NCI-H774 (cell line): ENCODE measurements around the gene RGL4.
"Not testable (repeated sequence)": the region's sequence is repeated elsewhere in the genome, so short reads cannot be mapped to it uniquely, and the experiment has no call there.

ENCODE experiments used
- DNase-seq: peaks from one replicate; lab custom pipeline; 2025; lab: John Stamatoyannopoulos, UW

The RGL4 gene

GRCh38 chr22:23698673-23699235 lies 7.9 kb downstream of the RGL4 start:
- no peak for DNase-seq

- no peak for DNase-seq
Observed at GRCh38 chr22:23700706-23701105, 9.9 kb downstream of the RGL4 start.

- no peak for DNase-seq
Observed at GRCh38 chr22:23704062-23704461, 13.2 kb downstream of the RGL4 start.

GRCh38 chr22:23704829-23705228 lies 14.0 kb downstream of the RGL4 start:
- no peak for DNase-seq

- DNase-seq, result no peak
Observed at GRCh38 chr22:23705358-23705757, 14.5 kb downstream of the RGL4 start.

DNA sequence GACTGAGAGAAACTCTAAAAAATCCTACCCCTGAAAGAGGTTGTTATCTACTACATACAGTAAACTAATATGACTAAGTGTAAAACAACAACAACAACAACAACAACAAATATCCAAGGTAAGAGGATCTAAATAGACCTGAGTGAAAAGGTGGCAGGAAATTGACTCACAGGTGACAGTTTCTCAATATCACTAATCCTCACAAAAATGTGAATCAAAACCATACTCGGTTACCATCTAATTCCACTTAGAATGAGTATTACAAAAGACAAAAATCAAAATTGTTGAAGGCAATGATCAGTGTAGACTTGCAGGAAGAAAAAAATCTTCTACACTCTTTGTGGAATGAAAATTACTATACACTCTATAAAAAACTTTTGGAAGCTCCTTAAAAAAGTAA lies 17.5 kb downstream of the RGL4 start:
- DNase-seq, result no peak

DNA sequence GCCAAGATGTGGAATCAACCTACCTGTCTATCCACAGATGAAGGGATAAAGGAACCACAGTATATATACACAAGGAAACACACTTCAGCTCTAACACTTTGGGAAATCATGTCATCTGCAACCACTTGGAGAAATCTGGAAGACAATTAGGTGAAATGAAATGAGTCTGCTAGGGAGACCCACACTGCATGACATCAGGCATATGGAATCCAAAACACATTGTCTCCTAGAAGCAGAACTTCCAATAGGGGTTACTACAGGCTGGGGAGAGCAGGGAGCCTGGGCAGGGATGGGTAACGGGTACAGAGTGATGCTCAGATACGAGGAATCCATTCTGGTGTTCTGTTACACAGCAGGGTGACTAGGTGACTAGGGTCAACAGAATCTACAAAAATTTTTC lies 18.3 kb downstream of the RGL4 start:
- DNase-seq, result no peak

DNA sequence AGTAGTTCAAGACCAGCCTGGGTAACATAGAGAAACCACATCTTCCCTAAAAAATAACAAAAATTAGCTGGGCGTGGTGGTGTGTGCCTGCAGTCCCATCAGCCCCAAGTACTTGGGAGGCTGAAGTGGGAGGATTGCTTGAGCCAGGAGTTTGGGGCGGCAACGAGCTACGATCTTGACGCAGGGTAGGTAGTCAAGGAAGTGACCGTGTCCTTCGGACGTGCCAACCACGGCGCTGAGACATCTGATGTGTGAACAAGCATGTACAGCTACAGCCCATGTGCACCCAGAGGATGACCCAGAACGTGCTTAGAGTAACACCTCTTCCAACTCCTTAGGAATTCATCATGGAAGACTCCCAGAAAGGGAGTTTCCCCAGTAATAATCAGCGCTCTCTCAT lies 21.4 kb downstream of the RGL4 start:
- DNase-seq, result no peak

- DNase-seq, result no peak
Observed at GRCh38 chr22:23713696-23714595, 23.1 kb downstream of the RGL4 start.

- no peak for DNase-seq
Observed at GRCh38 chr22:23714596-23715578, 24.1 kb downstream of the RGL4 start.

- no peak for DNase-seq
Observed at GRCh38 chr22:23715806-23716375, 25.1 kb downstream of the RGL4 start.

DNA sequence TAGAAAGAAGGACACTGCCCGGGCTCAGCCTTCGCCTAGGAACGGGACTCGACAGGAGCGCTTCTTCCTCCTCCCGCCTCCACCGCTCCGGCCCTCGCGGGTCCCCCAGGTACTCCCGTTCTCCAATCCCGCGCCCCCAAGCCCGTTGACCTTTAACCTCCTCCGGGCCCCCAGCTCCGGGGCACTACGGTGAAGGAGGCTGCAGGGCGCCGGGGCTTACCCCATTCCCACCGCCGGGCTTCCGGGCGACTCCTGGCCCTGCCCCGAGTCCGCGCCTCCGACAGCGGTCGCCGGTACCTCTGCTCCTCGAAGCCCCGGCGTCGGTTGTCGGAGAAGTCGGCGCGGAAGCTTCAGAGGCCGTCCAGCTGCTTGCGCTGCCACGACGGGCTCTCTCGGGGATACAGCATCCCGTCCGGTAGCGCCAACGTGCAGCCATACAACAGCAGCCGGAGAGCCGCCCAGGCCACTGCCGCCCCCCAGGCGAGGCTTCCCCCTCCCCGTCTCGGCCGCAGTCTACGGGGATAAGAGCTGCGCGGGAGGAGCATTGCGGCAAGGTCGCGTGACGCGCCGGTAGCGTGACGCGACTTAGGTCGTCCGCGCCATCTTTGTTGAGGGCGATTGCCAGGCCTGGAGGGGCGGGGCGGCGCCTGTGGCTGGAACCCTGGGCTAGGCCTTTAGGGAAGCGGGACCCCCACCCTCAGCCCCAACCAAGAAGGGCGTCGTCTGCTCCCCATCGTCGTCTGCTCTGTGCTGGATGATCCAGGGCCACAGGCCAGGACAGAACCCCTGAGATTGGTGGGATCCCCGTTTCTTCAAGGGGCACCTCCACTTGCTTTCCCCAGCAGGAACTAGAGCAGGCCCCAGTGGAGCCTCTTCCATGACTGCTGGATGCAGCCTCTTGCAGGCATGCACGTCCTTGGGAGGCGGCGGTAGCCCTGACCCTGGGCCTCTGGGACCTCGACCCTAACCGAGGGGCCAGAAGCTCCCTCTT lies 26.3 kb downstream of the RGL4 start:
- DNase-seq, result peak; percentile 86

- DNase-seq, result no peak
Observed at GRCh38 chr22:23718371-23719165, 27.8 kb downstream of the RGL4 start.

GRCh38 chr22:23720855-23721254 lies 30.0 kb downstream of the RGL4 start:
- DNase-seq, result no peak

DNA sequence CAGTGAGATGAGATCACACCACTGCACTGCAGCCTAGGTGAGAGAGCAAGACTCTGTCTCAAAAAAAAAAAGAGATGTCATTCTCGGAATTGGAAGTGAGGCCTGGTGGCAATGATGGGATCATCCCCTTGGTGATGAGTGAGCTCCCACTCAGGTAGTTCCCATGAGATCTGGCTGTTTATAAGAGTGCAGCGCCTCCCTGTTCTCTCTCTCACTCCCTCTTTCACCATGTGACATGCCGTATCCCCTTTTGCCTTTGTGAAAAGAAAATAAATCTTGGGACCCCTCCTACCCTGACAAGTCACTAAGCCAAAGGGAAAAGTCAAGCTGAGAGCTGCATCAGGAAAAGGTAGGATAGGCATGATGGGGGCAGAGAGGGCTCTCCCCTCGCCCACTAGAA lies 31.3 kb downstream of the RGL4 start:
- DNase-seq, result no peak

GRCh38 chr22:23722724-23723123 lies 31.9 kb downstream of the RGL4 start:
- DNase-seq, result no peak

- not testable (repeated sequence) for DNase-seq
Observed at GRCh38 chr22:23728108-23728507, 37.3 kb downstream of the RGL4 start.

DNA sequence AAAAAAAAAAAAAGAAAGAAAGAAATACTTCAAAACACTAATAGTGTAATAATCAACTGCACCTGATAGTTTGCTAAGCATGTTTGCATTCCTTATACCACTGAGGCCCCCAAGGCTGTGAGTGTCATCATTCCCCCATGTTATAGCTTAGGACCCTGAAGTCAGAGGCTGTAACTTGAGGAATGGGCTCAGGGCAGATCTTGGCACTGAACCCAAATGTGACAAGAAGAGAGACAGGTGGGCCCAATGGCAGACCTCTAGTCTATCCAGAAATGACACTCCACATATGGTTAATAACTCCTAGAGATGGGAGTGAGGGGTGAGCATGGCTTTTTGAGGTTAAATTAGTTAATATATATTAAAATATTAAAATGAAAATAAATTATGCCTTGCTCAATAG lies 46.9 kb downstream of the RGL4 start:
- DNase-seq, result no peak

DNA sequence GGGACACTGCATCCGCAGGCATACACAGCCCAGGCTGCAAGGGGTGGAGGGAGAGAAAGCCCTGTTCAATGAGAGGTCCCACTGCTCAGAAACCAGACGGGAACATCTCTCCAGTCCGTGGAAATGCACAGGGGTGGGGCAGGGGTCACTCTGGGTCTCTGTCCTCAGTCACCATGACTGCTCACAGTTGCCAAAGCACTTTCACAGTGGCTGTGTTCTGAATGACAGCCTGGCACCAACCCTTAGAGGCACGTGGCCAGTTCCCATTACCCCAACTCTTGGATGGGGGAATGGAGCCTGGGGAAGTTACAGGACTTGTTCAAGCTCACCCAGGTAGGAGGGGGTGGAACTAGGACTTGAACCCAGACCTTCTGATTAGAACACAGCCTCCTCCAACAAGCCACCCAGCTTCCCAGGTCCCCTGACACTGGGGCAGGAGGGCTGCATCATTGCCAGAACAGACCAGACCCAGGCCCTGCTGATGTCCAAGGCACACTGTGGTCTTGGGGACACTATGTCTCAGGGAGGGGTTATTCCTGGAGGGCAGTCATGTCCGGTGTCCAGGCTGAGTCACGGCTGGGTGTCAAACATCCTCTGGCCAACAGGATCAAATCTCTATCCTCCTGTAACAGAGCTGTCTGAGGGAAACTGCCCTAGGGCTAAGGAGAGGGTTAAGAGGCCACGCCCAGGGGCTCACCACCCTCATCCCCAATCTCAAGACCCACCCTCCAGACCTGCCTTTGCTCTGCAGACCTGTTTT lies 51.9 kb downstream of the RGL4 start:
- DNase-seq, result no peak
